HG03064 (cell line): ENCODE data around the gene CDCA3.

ENCODE experiments used
- ATAC-seq: cut with Tn5 transposase; IDR thresholded peaks from one replicate; pipeline ENCODE4 v1.9.1; 2021; ENCODE audit warnings: low read depth; ENCODE audit not compliant: unreplicated experiment

The CDCA3 gene

DNA sequence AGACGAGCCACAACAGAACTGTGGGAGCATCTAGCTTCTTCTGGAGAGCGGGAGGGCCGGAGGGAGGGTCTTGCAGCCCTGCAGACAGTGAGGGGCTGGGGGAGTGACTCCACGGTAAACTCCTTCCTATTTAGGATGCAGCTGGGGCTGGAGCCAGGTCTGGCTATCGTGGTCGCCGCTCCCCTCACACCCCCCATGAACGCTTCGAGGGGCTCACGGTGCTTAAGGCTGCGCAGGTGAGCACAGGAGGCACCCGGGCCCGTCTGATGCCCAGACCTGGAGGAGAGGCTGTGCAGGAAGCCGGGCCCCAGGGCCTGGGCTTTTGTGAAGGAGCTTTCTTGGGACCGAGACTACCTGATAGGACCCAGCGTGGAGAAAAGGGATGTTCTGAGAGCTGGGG lies 14.2 kb downstream of the CDCA3 start:
- ATAC-seq: no peak

DNA sequence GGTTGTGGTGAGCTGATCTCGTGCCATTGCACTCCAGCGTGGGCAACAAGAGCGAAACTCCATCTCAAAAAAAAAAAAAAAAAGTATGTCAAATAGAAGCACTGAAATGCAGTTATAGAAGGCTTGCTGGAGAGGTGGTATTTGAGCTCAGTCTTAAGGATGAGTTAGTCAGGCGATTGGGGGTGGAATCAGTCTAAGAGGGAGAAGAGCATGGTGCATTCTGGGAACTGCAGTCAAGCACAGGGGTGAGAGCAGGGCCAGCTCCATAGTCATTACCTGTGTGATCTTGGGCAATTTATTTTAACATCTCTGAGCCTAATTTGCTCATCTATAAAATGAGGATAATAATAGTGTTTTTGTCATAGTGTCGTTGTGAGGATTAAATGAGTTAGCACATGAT lies 16.2 kb downstream of the CDCA3 start:
- ATAC-seq: no peak

DNA sequence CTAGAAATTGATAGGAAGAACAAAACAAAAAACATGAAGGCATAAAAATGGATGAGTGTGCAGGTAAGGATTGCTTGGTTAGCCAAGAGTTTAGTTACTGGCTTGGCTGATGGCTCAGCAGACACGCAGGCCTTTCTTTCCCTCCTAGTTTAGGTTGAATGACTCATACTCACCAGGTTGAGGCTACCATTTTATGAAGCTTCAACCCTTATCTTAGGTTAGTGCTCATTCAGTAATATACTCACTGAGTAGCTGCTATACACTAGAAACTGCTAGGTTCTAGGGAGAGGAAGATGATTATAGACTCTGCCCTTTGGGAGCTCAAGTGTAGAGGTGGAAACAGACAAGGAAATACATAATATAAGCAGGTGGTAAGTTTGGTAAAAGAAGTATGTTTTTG lies 16.8 kb downstream of the CDCA3 start:
- no peak for ATAC-seq

DNA sequence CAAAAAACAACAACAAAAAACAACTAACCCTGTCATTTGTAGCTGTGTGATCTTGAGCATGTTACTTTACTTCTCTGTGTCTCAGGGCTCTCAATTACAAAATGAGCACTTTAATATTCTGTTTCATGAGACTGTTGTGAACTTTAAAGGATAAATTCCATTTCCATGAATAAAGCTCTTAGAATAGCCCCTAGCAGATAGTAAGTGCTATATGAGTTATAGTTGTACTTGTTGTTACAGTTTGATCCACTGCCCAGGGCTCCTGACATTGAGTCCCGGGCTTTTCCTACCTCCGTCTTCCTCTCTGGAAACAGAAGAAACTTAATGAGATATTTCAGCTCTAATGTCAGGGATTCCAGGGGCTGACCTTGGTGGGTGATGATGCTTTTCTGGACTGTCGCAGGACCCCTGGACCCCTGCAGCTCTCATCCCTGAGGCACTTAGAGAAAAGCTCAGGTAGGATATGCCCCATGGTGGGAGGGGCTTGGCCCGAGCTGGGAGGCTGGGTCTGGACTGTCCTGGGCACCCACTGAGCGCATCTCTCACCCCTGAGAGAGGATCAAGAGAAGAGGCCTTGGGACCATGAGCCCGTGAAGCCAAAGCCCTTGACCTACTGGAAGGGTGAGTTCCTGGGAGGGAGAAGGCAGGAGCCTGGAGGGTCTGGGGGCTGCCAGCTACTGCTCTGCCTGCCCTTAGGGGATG lies 17.7 kb downstream of the CDCA3 start:
- ATAC-seq: no peak

DNA sequence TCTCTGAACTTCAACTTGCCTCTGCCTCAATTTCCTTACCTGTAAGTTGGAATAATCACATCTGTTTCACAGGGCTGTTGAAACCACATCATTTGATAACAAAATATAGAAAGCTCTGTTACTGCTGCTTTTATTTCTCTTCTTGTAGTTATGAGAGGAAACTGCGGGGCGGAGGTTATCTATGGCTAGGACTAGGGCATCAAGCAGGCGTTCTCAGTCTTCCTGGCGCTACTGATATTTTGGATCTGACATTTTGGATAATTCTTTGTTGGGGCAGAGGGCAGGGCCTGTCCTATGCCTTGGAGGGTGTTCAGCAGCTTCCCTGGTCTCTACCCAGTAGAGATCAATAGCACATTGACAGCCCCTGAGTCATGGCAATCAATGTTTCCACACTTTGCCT lies 19.0 kb downstream of the CDCA3 start:
- no peak for ATAC-seq

DNA sequence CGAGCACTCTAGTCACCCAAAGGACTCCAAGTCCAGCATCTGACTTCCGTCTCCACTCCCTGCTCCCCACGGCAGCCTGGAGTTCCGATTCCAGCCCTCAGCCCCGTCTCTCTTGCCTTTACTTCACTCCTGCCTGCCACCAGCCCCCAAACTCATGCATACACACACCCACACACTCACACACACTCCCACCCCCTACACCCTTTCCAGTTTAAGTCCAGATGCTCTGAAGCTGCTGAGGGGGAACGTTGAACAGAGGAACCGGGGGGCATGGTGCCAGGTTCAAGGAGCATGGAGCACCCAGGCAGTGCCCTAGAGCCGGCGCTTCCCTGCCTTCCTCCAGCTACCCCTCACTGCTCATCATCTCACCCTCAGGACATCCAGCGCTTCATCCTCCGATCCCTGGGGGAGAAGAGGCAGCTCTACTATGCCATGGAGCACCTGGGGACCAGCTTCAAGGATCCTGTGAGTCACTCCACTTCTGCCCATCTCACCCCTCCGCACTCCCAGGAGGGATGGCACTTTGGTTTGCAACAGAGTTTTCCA lies 19.6 kb downstream of the CDCA3 start:
- no peak for ATAC-seq

DNA sequence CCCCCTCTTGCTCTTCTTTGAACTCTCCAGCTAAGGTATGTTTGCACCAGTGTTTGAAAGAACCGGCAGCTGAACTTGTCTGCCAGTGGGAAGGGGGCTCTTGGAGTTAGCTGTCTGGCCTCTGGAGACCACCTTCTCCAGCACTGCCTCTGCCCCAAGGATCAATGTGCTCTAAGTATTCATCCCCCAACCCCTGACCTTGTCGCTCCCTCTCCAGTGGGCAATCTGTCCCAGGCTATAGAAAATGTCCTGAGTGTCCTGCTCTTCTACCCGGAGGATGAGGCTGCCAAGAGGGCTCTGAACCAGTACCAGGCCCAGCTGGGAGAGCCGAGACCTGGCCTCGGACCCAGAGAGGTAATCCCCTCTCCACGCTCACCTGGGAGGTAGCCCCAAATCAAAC lies 20.1 kb downstream of the CDCA3 start:
- ATAC-seq: no peak

DNA sequence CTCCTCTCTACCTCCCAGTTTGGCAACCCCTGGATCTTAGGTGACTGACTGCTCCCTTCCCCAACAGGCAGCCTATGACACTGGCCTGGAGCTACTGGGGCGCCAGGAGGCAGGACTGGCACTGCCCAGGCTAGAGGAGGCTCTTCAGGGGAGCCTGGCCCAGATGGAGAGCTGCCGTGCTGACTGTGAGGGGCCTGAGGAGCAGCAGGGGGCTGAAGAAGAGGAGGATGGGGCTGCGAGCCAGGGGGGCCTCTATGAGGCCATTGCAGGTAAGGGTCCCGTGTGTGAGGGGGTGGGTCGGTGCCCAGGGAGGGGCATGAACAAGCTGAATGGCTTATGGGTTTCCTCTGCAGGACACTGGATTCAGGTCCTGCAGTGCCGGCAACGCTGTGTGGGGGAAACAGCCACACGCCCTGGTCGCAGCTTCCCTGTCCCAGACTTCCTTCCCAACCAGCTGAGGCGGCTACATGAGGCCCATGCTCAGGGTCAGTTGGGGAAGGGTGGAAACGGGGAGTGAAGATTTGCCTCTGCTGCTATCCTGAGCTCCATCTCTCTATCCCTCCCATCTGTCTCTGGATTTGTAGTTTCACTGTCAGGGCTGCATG lies 20.7 kb downstream of the CDCA3 start:
- no peak for ATAC-seq

DNA sequence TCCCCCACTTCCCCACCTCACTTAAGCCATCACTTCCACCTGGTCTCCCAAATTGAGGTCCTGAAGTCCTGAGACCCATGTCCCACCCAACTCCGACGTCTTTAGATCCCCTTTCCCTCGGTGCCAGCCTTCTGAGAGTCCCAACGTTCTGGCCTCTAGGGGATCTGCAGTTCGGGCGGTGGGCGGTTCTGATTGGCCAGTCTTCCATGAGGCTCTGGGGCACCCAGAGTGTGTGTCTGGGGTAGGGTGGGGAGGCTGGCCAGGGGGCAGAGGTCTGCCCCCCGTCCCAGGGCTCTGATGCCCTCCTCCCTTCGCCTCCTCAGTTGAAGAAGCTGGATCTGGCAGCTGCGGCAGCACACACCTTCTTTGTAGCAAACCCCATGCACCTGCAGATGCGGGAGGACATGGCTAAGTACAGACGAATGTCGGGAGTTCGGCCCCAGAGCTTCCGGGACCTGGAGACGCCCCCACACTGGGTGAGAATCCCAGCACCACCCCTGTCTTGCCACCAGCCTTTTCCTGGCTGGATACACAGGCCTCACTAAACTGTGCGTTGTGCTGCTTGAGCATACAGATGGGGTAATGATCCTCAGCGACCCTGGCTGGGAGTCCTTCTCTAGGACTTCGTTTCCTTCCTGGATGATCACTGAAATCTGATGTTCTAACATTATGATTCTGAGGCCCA lies 21.4 kb downstream of the CDCA3 start:
- no peak for ATAC-seq

DNA sequence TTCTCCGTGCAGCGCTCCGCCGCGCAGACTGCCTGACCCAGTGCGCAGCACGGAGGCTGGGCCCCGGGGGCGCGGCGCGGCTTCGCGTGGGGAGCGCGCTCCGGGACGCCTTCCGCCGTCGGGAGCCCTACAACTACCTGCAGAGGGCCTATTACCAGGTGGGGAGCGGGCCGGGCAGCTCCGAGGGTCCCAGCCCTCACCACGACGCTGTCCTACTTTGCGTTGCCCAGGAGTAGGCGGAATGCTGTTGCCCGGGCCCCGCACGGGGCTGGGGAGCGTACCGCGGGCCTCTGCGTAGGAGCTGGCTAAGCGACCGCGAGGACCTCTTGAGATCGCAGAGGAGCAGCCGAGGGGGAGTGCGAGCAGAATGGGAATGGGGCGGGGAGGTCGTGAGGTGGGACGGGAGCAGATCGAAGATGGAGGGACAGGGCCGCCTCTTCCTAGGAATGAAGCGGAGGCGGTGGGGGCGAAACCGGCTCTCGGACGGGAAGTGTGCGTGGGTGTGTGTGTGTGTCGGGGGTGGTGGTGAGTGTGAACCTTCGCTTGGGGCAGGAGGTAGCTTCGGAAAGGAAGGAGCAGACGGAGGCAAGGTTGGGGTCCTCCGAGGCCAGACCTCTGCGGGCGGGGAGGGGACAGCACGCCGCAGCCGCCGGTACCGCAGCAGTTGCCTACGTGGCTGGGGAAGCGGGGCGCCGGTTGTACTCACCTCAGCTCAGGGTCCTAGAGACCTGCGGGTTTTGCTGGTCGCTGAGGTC lies 22.1 kb downstream of the CDCA3 start:
- ATAC-seq: no peak

DNA sequence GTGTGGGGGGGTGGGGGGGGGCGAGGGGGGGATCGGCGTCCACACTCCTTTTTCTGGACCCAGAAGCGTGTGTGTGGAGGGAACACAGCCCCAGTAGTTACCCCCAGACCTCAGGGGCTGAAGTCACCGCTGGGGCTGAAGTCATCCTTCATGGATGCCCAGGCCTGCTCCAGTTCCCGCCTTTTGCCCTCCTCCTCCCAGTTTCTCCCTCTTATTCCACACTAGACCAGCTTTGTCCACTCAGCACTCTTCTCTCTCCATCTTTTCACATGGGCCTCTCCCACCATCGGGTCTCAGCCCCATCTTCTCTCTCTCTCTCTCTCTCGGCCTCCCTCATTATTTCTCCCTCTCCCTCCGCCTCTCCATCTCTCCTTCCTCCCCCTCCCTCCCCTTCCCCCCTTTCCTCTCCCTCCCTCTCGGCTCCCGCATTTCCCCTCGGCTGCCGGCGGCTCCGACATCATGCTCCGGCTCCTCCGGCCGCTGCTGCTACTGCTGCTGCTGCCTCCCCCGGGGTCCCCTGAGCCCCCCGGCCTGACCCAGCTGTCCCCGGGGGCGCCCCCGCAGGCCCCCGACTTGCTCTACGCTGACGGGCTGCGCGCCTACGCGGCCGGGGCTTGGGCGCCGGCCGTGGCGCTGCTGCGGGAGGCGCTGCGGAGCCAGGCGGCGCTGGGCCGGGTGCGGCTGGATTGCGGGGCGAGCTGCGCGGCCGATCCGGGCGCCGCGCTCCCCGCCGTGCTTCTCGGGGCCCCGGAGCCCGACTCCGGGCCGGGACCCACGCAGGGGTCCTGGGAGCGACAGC lies 22.9 kb downstream of the CDCA3 start, which contains the start of gene P3H3:
Gene P3H3 (plus strand): TSS at position 426 of the 799 bp plus-strand sequence. CDS start 34 bp downstream, at position 460.
- ATAC-seq: no peak

DNA sequence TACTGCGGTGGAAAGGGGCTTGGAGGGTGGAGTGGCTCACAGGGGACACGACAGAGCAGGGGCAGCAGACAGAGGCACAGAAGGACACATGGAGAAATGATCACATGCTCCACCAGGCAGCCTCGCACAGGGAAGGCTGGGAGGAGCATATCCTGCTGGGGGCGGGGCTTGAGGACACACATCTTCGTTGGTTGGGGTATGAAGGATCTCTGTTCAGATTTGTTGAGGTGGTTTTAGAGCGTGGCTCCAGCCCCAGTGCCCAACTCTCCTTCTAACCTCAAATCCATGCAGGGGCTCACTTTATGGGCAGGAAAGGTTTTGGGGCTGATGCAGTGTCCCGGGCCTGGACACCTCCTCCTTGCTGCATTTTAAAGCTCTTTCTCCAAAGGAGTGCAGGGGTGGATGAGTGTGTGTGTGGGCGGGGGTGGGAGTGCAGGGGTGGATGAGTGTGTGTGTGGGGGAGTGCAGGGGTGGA lies 23.6 kb downstream of the CDCA3 start:
- ATAC-seq: no peak

DNA sequence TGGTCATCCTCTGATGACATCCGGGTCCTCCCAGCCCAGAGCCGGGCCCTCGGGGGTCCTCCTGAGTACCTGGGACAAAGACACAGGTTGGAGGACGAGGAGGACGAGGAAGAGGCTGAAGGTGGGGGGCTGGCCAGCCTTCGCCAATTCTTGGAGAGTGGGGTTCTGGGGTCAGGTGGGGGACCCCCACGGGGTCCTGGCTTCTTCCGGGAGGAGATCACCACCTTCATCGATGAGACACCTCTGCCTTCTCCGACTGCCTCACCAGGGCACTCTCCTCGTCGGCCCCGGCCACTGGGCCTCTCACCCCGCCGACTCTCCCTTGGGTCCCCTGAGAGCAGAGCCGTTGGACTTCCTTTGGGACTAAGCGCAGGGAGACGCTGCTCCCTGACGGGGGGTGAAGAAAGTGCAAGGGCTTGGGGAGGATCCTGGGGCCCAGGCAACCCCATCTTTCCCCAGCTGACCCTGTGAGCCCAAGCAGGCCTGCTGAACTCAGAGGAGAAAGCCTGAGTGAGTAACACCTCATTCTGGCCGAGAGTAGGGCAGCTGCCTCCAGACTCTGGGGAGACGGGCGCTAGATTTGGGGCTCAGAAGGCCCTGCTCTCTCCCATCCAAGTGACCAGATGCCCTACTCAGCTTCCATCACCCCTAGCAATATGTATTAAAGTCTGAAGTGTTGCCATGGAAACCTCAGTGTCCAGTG lies 24.2 kb downstream of the CDCA3 start:
- ATAC-seq: no peak

DNA sequence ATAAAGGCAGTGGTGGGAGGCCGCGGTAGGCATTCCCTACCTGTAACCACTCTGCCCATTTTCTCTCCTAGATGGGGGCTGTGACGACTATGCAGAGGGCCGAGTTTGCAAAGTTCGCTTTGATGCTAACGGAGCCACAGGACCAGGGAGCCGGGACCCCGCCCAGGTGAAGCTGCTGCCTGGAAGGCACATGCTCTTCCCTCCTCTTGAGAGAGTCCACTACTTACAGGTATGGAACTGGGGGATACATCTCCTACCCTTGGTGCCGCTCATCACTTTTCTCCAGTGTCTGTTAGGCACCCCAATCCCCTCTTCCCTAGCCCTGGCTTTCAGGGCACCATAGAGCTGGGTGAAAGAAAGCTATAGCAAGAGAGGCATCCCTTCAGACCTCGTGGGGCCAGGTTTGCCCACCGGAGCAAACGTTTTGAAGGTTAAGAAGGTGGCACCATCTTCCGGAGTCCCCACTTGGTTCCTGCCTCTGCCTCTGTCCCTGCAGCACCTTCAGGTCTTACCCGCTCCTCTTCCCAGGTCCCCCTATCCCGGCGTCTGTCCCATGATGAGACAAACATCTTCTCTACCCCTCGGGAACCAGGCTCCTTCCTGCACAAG lies 24.9 kb downstream of the CDCA3 start:
- no peak for ATAC-seq

DNA sequence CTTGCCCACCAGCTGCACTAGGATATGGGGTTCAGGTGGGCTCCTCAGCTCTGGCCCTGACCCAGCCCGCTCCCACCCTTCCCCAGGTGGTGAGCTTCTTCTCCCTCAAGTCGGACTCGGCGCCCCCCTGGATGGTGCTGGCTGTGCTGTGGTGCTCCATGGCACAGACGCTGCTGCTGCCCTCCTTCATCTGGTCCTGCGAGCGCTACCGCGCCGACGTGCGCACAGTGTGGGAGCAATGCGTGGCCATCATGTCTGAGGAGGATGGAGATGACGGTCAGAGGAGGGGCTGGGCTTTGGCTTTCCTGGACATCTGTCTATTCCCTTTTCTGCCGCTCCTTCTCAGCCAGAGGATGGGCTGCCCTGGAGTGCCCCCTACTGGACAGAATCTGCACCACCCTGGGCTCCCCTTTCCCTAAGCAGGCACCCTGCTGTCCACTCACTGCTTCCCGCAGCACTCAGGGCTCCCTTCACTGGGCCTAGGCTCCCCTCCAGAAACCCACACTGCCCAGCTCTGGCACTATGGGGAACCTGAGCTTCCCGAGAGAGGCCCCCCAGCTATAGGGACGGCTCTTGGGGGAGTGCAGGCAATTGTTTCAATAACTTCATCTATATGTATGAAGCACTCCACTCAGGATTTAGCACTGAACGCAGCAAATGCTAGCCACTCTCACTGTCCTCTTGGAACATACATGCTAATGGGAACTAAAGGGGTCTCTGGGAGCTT lies 25.5 kb downstream of the CDCA3 start:
- ATAC-seq: no peak

DNA sequence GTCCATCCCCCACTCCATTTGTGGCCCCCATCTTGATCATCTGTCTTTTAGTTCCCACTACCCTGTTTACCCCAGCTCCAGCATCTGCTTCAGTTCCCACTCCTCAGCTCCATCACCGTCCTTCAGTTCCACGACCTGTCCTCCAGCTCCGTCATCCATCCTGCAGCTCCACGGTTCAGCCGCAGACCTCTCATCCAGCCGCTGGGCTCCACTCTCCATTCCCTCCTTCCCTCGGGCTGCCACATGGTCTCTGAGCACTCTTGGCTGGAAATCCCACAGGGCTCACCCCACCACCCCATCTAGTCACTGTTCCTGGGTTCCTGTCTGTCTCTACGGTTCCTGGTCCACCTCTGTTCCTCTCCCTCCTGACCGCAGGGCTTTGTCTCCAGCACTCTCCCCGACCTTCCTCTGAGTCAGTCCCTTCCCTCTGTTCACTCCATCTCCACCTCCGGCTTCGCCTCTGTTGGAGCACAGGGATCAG lies 26.1 kb downstream of the CDCA3 start:
- no peak for ATAC-seq

DNA sequence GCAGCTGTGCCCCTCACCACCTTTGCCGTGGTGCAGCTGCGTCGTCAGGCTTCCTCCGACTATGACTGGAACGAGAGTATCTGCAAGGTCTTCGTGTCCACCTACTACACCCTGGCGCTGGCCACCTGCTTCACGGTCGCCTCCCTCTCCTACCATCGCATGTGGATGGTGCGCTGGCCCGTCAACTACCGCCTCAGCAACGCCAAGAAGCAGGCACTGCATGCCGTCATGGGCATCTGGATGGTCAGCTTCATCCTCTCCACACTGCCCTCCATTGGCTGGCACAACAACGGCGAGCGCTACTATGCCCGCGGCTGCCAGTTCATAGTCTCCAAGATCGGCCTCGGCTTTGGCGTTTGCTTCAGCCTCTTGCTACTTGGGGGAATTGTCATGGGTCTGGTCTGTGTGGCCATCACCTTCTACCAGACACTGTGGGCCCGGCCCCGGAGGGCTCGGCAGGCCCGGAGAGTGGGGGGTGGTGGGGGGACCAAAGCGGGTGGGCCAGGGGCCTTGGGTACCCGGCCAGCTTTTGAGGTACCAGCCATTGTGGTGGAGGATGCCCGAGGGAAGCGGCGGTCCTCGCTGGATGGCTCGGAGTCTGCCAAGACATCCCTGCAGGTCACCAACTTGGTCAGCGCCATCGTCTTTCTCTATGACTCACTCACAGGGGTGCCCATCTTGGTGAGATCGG lies 26.9 kb downstream of the CDCA3 start:
- ATAC-seq: no peak
